Astrocyte (in vitro differentiated cells and primary cell): Measurements from ENCODE around the gene COG5. TPM values are rescaled to one million over a fixed set of nuclear protein-coding genes. Genes with fewer than 3 reads are reported as not detected.

ENCODE experiments used
- DNase-seq: peaks from one replicate; pipeline ENCODE4 v3.0.0-alpha.2; 2010; ENCODE audit warnings: low read depth
- FAIRE-seq: peaks from 2 replicates; lab custom pipeline; 2011; peaks lifted over from hg19 to GRCh38; lab: Jason Lieb, UNC
- H2AFZ ChIP-seq: 2 replicates; pipeline ENCODE4 v1.6.0; 2012; ENCODE audit warnings: low read depth, low read length, inconsistent platforms
- H3K27ac ChIP-seq: 2 replicates; pipeline ENCODE4 v1.5.1; 2011; ENCODE audit warnings: low read depth, low read length, inconsistent platforms
- H3K27me3 ChIP-seq: 2 replicates; pipeline ENCODE4 v1.6.0; 2011; ENCODE audit warnings: low read length, inconsistent platforms; ENCODE audit not compliant: insufficient read depth
- H3K36me3 ChIP-seq: 2 replicates; pipeline ENCODE4 v1.5.1; 2011; ENCODE audit warnings: low read length, inconsistent platforms; ENCODE audit not compliant: insufficient read depth
- H3K4me1 ChIP-seq: 2 replicates; pipeline ENCODE4 v1.5.1; 2011; ENCODE audit warnings: low read length, inconsistent platforms; ENCODE audit not compliant: insufficient read depth
- H3K4me2 ChIP-seq: 2 replicates; pipeline ENCODE4 v1.6.0; 2012; ENCODE audit warnings: low read length, inconsistent platforms
- H3K4me3 ChIP-seq: 2 replicates; pipeline ENCODE4 v1.5.1; 2011; ENCODE audit warnings: low read depth, mild to moderate bottlenecking, low read length, inconsistent platforms; ENCODE audit not compliant: insufficient read depth
- H3K79me2 ChIP-seq: 2 replicates; pipeline ENCODE4 v1.6.0; 2012; ENCODE audit warnings: mild to moderate bottlenecking, low read length, inconsistent platforms; ENCODE audit not compliant: insufficient read depth
- H3K9ac ChIP-seq: 2 replicates; pipeline ENCODE4 v1.6.0; 2012; ENCODE audit warnings: mild to moderate bottlenecking, low read length, inconsistent platforms
- H3K9me3 ChIP-seq: 2 replicates; pipeline ENCODE4 v1.5.1; 2012; ENCODE audit warnings: low read depth, mild to moderate bottlenecking, low read length, inconsistent platforms; ENCODE audit not compliant: insufficient read depth
- H4K20me1 ChIP-seq: 2 replicates; pipeline ENCODE4 v1.6.0; 2012; ENCODE audit warnings: low read length, inconsistent platforms; ENCODE audit not compliant: insufficient read depth
- H3K27ac Mint-ChIP-seq: one replicate; pipeline ENCODE4 v1.8.0; 2021; ENCODE audit warnings: mild to moderate bottlenecking, mixed read lengths; ENCODE audit not compliant: unreplicated experiment
- H3K27me3 Mint-ChIP-seq: one replicate; pipeline ENCODE4 v1.8.0; 2021; ENCODE audit warnings: low read depth, mixed read lengths; ENCODE audit not compliant: unreplicated experiment
- H3K36me3 Mint-ChIP-seq: one replicate; pipeline ENCODE4 v1.8.0; 2021; ENCODE audit warnings: low read depth, mixed read lengths; ENCODE audit not compliant: unreplicated experiment
- H3K4me1 Mint-ChIP-seq: one replicate; pipeline ENCODE4 v1.8.0; 2021; ENCODE audit warnings: low read depth, mixed read lengths; ENCODE audit not compliant: unreplicated experiment
- H3K4me3 Mint-ChIP-seq: one replicate; pipeline ENCODE4 v1.8.0; 2021; ENCODE audit warnings: mild to moderate bottlenecking, moderate library complexity, mixed read lengths; ENCODE audit not compliant: unreplicated experiment
- H3K9me3 Mint-ChIP-seq: one replicate; pipeline ENCODE4 v1.8.0; 2021; ENCODE audit warnings: mild to moderate bottlenecking, mixed read lengths; ENCODE audit not compliant: unreplicated experiment
- EZH2 ChIP-seq: IDR thresholded peaks from 2 replicates; pipeline ENCODE4 v1.6.1; 2012; ENCODE audit warnings: mild to moderate bottlenecking, low read length, inconsistent platforms; ENCODE audit not compliant: insufficient read depth
- total RNA-seq: library from RNA; stranded (reverse); gene quantifications from 2 replicates; pipeline ENCODE4 v1.2.1, GENCODE V29; 2021
- TF ChIP-seq, protein P1 (sequence below): IDR thresholded peaks from 2 replicates; pipeline ENCODE4 v1.5.1; 2011; ENCODE audit warnings: low read depth, mild to moderate bottlenecking, inconsistent platforms, low read length, moderate library complexity; ENCODE audit not compliant: insufficient read depth

COG5 gene
- total RNA-seq, 1 donor from 2014 or later = 57.1 TPM

- Histone ChIP-seq H3K9me3 (no peaks in the 10 kb centered on the region), H3K9ac (no peak overlapping the region), H3K4me1 (peaks cover 6% of the 10 kb centered on the region), H3K36me3 (peaks cover 3% of the 10 kb centered on the region), H2AFZ (no peak overlapping the region), H3K27me3 (no peaks in the 10 kb centered on the region), H4K20me1 (no peaks in the 10 kb centered on the region), H3K27ac (no peak overlapping the region), H3K4me2 (no peak overlapping the region), H3K4me3 (no peak overlapping the region), H3K79me2 (peaks cover 6% of the 10 kb centered on the region)
- Mint-ChIP-seq H3K27ac (no peak overlapping the region), H3K4me1 (peaks cover 4% of the 10 kb centered on the region), H3K9me3 (no peaks in the 10 kb centered on the region), H3K27me3 (no peaks in the 10 kb centered on the region), H3K4me3 (no peak overlapping the region), H3K36me3 (peaks cover 1% of the 10 kb centered on the region)
- DNase-seq (no peak), FAIRE-seq (no peak)
- TF ChIP-seq EZH2 = no peak
- TF ChIP-seq, protein P1, sequence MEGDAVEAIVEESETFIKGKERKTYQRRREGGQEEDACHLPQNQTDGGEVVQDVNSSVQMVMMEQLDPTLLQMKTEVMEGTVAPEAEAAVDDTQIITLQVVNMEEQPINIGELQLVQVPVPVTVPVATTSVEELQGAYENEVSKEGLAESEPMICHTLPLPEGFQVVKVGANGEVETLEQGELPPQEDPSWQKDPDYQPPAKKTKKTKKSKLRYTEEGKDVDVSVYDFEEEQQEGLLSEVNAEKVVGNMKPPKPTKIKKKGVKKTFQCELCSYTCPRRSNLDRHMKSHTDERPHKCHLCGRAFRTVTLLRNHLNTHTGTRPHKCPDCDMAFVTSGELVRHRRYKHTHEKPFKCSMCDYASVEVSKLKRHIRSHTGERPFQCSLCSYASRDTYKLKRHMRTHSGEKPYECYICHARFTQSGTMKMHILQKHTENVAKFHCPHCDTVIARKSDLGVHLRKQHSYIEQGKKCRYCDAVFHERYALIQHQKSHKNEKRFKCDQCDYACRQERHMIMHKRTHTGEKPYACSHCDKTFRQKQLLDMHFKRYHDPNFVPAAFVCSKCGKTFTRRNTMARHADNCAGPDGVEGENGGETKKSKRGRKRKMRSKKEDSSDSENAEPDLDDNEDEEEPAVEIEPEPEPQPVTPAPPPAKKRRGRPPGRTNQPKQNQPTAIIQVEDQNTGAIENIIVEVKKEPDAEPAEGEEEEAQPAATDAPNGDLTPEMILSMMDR = no peak
Measured at GRCh38 chr7:107570298-107570697, 6.6 kb upstream of the COG5 start.

GRCh38 chr7:107564553-107565298, 1.0 kb upstream of the COG5 start:
- peaks cover 42% of the 10 kb centered on the region for H3K79me2 ChIP-seq
- Mint-ChIP-seq H3K4me1 (peaks cover 34% of the 10 kb centered on the region), H3K27ac (peak overlapping the region; percentile 43), H3K27me3 (no peaks in the 10 kb centered on the region), H3K9me3 (no peaks in the 10 kb centered on the region), H3K36me3 (no peaks in the 10 kb centered on the region), H3K4me3 (peak overlapping the region; percentile 84)
- H2AFZ ChIP-seq = peak overlapping the region; percentile 96
- TF ChIP-seq, protein P1 = no peak
- TF ChIP-seq EZH2 = no peak
- H3K9ac ChIP-seq = peak overlapping the region; percentile 98
- FAIRE-seq (peak; percentile 73), DNase-seq (peak; percentile 93)
- H3K27me3 ChIP-seq = no peaks in the 10 kb centered on the region
- no peaks in the 10 kb centered on the region for H3K36me3 ChIP-seq
- peaks cover 40% of the 10 kb centered on the region for H3K4me1 ChIP-seq
- peaks cover 1% of the 10 kb centered on the region for H4K20me1 ChIP-seq
- H3K27ac ChIP-seq = peak overlapping the region; percentile 99
- no peaks in the 10 kb centered on the region for H3K9me3 ChIP-seq
- H3K4me2 ChIP-seq = peak overlapping the region; percentile 89
- H3K4me3 ChIP-seq = peak overlapping the region; percentile 87

GRCh38 chr7:107563081-107563774, 492 bp downstream of the COG5 start:
- no peaks in the 10 kb centered on the region for H3K27me3 ChIP-seq
- peak overlapping the region; percentile 89 for H3K4me2 ChIP-seq
- H4K20me1 ChIP-seq = peaks cover 5% of the 10 kb centered on the region
- peaks cover 52% of the 10 kb centered on the region for H3K79me2 ChIP-seq
- Mint-ChIP-seq H3K4me3 (peak overlapping the region; percentile 84), H3K9me3 (no peaks in the 10 kb centered on the region), H3K27me3 (no peaks in the 10 kb centered on the region), H3K27ac (peak overlapping the region; percentile 77), H3K36me3 (no peaks in the 10 kb centered on the region), H3K4me1 (peaks cover 42% of the 10 kb centered on the region)
- H3K9me3 ChIP-seq = no peaks in the 10 kb centered on the region
- TF ChIP-seq EZH2 = no peak
- TF ChIP-seq, protein P1 = no peak
- H3K4me3 ChIP-seq = peak overlapping the region; percentile 87
- H3K36me3 ChIP-seq = no peaks in the 10 kb centered on the region
- H3K9ac ChIP-seq = peak overlapping the region; percentile 98
- H3K4me1 ChIP-seq = peaks cover 45% of the 10 kb centered on the region
- peak overlapping the region; percentile 96 for H2AFZ ChIP-seq
- no peak for DNase-seq
- H3K27ac ChIP-seq = peak overlapping the region; percentile 99
- FAIRE-seq = no peak
